Measurements from ENCODE around the gene BICD2.

The BICD2 gene

GRCh38 chr9:92666236-92666635 is 98.4 kb downstream of the BICD2 start:
- no peak for DNase-seq

DNA sequence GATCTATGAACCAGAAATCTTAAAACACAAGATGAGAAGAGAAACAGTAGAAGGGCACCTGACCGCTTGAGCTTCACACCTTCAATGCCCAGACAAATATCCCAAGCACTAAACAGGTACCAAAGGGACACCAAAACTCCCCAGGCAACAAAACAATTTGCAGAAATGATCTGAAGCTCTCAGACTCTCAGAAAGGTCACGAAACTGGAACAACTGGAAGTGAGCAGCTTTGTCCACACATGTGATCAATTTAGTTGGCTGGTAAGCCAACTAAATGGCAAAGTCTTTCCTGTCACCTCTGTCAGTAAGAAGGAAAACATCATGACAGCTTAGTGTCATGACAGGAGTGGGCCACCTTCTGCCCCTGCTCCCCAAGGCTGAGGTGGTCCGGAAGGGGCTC is 98.8 kb downstream of the BICD2 start:
- no peak for DNase-seq

DNA sequence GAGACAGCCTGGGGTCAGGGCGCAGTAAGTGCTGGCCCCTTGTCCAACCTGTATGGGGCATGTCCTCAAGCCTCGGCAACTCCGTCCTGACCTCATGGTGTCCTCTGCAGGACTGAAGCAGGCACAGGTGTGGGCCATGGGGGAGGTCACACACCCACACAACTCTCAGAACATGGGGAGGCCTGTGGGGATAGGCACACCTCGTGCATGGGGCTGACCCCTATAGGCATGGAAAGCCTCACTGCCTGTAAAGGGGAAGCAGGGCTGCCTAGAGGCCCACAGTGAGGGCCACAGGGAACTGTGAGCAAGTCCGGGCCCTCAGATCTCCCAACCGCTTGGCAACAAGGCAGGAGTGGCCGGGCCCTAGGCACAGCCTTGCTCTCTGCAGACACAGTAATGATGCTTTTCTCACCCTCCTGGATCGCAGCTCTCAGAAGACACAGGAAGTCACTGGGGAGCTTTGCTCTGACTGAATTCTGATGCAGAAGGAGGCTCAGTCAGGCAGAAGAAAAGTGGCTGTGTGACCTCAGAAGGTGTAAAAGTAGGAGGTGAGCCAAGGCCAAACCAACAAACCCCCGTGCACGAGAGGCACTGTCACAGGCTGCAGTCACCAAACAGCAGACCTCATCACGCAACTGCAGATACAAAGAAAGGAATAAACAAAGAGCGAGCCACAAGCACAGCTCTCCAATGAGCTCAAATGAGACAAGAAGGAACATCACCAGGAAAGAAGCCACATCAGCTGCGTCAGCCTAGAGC is 100.1 kb downstream of the BICD2 start:
- DNase-seq = no peak

DNA sequence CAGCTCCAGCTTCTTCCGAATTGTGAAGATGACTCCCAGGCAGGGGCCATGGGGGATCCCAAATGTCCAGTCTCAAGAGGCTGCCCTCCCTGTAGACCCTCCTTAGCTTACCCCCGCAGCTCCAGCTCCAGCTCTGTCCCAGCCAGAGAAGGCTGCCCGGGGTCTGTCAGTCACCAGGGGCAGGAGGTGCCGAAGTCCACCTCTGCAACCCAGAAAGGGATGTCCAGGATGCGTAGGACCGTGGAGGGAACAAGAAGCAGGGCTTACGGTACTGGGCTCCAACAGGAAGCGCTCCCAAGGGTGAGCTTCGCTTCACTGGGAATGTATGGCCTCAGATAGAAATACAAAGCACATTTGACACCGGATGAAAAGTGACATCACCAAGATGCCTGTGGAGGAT is 100.7 kb downstream of the BICD2 start:
- DNase-seq = no peak

DNA sequence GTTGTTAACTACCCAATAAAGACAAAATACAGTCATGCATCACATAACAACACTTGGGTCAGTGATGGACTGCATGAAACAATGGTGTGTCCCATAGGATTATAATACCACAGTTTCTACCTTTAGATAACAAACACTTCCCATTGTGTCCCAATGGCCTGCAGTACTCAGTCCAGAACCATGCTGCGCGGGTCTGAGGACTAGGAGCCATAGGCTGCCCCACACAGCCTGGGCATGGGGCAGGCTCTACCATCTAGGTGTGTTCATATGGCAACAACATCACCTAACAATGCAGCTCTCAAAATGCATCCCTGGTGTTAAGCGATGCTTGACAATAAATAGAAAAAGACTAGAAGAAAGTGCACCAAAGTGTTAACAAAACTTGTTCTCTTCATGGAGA is 101.5 kb downstream of the BICD2 start:
- DNase-seq = no peak

- no peak for DNase-seq
Measured at GRCh38 chr9:92661743-92662142, 102.9 kb downstream of the BICD2 start.

All from NCI-H524 (cell line).